ENCODE measurements around the gene ARFGEF3.

DNA sequence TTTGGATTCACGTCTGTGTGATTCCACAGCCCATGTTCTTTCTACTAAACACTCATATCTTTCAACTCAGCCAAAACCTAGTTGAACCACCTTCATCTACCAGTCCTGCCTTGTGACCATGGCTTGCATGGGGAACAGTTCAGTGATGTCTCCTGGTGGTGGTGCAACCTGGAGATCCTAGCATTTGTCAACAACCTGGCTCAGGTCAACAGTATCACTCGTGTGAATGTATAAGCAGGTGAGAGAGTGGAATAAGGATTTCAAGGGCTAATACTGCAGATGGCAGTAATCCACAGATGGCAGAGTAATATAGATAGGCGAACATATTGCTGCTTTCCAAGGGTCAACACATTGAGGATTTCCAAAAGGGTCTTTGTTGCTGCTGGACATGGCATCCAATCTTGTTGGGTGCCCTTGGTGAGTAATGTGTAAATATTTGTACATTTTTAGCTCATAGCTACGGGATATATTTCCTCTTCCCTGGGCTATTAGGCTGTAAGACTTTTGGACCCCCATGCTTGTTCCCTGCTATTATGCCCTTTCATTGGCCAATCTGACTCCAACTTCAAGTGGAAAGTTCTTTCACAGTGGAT, 43.1 kb downstream of the ARFGEF3 start:
- TF ChIP-seq CTCF (conservative IDR thresholded peaks at IDR 0.05 in 1 of 2, IDR thresholded peaks at IDR 0.05 in 1 of 2; ENCODE audit: low read depth in 1 of 2, low read length in 2 of 2) (no peak), EZH2 (IDR thresholded peaks at IDR 0.05; ENCODE audit: low read length, missing control alignments) (no peak)
